ENCODE results near the gene CFAP68. TPM values are rescaled to one million over a fixed set of nuclear protein-coding genes. Genes with fewer than 3 reads are reported as not detected.

CFAP68 gene
- total RNA-seq, 1 donor from 2014 or later = 26.0 TPM

- DNase-seq = no peak
- H3K27me3 ChIP-seq (ENCODE audit: low read depth) = no peaks in the 10 kb centered on the region
- no peak for TF ChIP-seq CTCF (IDR thresholded peaks at IDR 0.05; ENCODE audit: borderline replicate concordance)
- no peaks in the 10 kb centered on the region for H3K9me3 ChIP-seq (replicated peaks)
- no peak overlapping the region for H3K4me3 ChIP-seq
- H3K36me3 ChIP-seq = no peaks in the 10 kb centered on the region
- H3K4me1 ChIP-seq = peaks cover 44% of the 10 kb centered on the region
- H3K27ac ChIP-seq (replicated peaks) = peak overlapping the region; percentile 3
- intact Hi-C loops (cut with micrococcal nuclease) = loop anchor here (5.0 kb wide), 1 partner anchor 43 kb away; no protein-coding TSS in a partner anchor
Observed at GRCh38 chr11:111933872-111934271, 54.5 kb downstream of the CFAP68 start.

- Histone ChIP-seq H3K27me3 (ENCODE audit: low read depth) (no peaks in the 10 kb centered on the region), H3K36me3 (no peaks in the 10 kb centered on the region), H3K4me1 (peaks cover 49% of the 10 kb centered on the region), H3K27ac (replicated peaks) (peak overlapping the region; percentile 3), H3K9me3 (replicated peaks) (no peaks in the 10 kb centered on the region), H3K4me3 (no peak overlapping the region)
- intact Hi-C loops (cut with micrococcal nuclease) = loop anchor here (5.0 kb wide), 1 partner anchor 43 kb away; no protein-coding TSS in a partner anchor
- DNase-seq = no peak
- TF ChIP-seq CTCF (IDR thresholded peaks at IDR 0.05; ENCODE audit: borderline replicate concordance) = no peak
Observed at GRCh38 chr11:111934306-111934705, 55.0 kb downstream of the CFAP68 start.

Other genes starting within 250 kb of the CFAP68 start
- 6.5 TPM for gene PPP2R1B, start 113.2 kb upstream of the CFAP68 start, total RNA-seq
- 14.4 TPM for gene ALG9, start 8.0 kb upstream of the CFAP68 start, total RNA-seq
- gene FDXACB1, start 376 bp upstream of the CFAP68 start, total RNA-seq = 0.93 TPM
- gene CRYAB, start 32.2 kb downstream of the CFAP68 start, total RNA-seq = 6,704 TPM
- 36.5 TPM for gene HSPB2, start 33.2 kb downstream of the CFAP68 start, total RNA-seq
- 1.2 TPM for gene C11orf52, start 39.4 kb downstream of the CFAP68 start, total RNA-seq
- gene DIXDC1, start 57.8 kb downstream of the CFAP68 start, total RNA-seq = 20.2 TPM
- 176 TPM for gene DLAT, start 145.9 kb downstream of the CFAP68 start, total RNA-seq
- gene PIH1D2, start 194.5 kb downstream of the CFAP68 start, total RNA-seq = 2.2 TPM
- 7.6 TPM for gene NKAPD1, start 194.8 kb downstream of the CFAP68 start, total RNA-seq
- 189 TPM for gene TIMM8B, start 207.2 kb downstream of the CFAP68 start, total RNA-seq
- gene SDHD, start 207.3 kb downstream of the CFAP68 start, total RNA-seq = 290 TPM